Measurements from ENCODE around the gene GYG1. TPM values are rescaled to one million over a fixed set of nuclear protein-coding genes. Genes with fewer than 3 reads are reported as not detected.

Gene GYG1
- total RNA-seq, 1 experiment from 2014 or later, result 33.5 TPM

DNA sequence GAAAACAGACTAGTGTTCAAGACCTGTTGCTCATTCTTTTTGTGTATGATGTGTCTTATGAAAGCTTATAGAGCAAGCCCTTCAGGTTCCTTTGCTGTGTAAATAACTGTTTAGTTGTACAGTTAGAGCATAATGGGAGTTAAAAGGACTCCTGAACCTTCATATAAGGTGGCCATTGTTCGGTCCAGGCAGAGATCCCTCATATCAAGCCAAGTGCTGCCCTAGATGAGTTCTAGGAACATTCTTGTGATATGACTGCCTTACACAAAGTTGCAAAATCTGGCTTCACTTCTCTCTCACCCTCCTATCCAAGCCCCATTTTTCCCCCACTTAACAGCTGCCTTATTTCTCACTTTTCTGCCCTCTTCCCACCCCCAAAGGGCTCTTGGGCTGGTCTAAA lies 26.9 kb downstream of the GYG1 start:
- H3K27me3 ChIP-seq, result no peaks in the 10 kb centered on the region
- H3K9me3 ChIP-seq (replicated peaks), result no peaks in the 10 kb centered on the region
- H3K4me1 ChIP-seq, result no peaks in the 10 kb centered on the region
- H3K36me3 ChIP-seq, result peaks cover 12% of the 10 kb centered on the region; the same call in 1 of the 2 replicates
- no peak for DNase-seq
- no peak overlapping the region for H3K27ac ChIP-seq
- no peak overlapping the region for H3K4me3 ChIP-seq

DNA sequence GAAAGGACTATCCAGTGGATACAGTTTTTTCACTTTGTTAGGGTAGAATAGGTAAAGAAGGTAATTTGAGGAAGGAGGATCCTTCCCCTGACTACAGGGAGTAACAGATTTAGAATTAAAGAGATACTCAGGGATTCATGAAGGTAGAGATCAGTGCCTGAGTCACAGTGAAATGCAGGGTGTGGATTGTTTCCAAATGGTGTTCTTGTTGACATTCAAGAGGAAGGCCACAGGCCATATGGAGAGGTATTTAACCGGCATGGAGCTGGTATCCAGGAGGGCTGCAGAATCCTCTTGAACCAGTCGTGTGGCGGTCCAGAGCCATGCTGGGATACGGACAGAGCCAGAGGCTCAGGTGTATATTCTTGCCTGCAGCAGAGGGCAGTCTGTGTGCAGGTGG lies 28.2 kb downstream of the GYG1 start:
- Histone ChIP-seq H3K4me3 (no peak overlapping the region), H3K36me3 (peaks cover 16% of the 10 kb centered on the region), H3K9me3 (replicated peaks) (0 out of 2 replicates have a peak, but pooled peaks cover under 1% of the 10 kb centered on the region), H3K4me1 (no peaks in the 10 kb centered on the region), H3K27ac (no peak overlapping the region), H3K27me3 (no peaks in the 10 kb centered on the region)
- no peak for DNase-seq

DNA sequence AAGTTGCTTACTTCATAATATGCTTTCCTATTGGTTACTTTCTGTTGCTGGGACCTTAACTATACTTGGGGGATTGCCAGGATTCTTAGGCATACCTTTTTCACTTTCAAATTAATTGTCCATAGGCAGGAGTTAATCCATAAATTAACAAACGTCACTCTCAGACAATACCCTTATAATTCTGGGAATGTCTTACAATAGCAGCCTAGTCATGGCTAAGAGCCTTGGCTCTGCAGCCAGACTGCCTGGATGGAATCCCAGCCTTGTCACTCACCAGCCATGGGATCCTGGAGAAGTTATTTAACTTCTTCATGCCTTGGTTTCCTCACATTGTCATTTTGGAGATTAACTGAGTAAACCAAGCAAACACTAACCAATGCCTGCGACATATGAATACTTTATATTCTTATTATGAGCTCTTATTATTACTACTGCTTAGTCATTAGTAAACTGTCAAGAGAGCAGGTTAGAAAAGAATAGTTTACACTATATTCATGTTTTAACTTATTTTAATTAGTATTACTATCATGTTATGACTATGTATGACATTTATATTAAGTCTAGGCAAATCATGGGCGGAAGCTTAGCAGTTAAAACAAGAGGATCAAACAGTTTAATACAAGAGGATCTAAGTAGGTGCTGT lies 29.0 kb downstream of the GYG1 start:
- Histone ChIP-seq H3K27me3 (no peaks in the 10 kb centered on the region), H3K9me3 (replicated peaks) (0 out of 2 replicates have a peak, but pooled peaks cover 4% of the 10 kb centered on the region), H3K4me1 (no peaks in the 10 kb centered on the region), H3K27ac (no peak overlapping the region), H3K36me3 (peaks cover 22% of the 10 kb centered on the region), H3K4me3 (no peak overlapping the region)
- DNase-seq, result no peak

DNA sequence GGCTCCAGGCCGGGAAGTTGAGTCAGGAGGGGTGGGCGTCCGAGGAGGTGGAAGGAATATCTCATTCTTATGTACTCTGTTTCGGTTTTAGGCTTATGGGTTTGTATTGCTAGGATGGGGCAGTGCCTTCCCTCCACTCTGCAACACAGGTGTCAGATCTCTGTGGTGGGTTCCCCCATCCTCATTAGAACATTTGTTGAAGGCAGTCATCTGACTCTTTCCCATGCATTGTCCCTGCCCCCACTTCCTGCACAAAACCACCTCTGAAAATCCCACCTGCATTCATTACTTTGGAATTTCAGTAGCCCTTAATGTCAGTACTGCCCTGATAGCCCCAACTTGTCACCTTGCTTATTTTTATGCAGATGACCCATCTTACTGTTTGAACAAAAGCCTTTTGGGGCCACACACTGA lies 29.5 kb downstream of the GYG1 start:
- H3K4me1 ChIP-seq, result no peaks in the 10 kb centered on the region
- H3K4me3 ChIP-seq, result no peak overlapping the region
- H3K27me3 ChIP-seq, result no peaks in the 10 kb centered on the region
- DNase-seq, result no peak
- no peak overlapping the region for H3K27ac ChIP-seq
- H3K36me3 ChIP-seq, result peaks cover 27% of the 10 kb centered on the region
- H3K9me3 ChIP-seq (replicated peaks), result 0 out of 2 replicates have a peak, but pooled peaks cover 4% of the 10 kb centered on the region

DNA sequence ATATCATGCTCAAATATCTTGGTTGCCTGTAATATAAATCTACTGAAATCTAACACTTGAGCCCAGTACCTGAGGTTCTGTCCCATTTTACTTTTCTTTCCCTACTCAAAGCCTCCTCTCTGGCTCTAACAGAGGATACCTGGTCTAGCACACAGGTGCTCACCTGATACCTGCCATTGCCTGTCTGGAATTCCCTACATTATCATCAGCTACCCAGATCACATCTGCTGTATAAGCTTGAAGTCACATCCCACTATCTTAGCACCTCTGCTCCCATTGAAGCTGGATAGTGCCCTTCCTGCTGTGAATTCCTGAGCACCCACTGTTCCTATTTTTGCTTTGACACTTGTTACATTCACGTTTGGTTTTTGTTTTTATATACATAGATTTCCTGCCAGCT lies 30.5 kb downstream of the GYG1 start:
- Histone ChIP-seq H3K4me3 (no peak overlapping the region), H3K9me3 (replicated peaks) (0 out of 2 replicates have a peak, but pooled peaks cover 4% of the 10 kb centered on the region)

DNA sequence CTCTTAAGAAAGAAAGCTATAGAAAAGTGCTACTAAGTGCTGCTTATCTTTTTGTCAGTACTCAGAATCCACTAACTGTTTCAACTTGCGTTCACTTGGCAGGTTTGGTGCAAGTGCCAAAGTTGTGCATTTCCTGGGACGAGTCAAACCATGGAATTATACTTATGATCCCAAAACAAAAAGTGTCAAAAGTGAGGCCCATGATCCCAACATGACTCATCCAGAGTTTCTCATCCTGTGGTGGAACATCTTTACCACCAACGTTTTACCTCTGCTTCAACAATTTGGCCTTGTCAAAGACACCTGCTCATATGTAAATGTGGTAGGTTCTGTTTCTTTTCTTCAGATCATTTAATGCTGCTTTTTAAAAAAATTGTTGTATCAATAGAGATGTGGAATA lies 32.6 kb downstream of the GYG1 start:
- Histone ChIP-seq H3K36me3 (peaks cover 47% of the 10 kb centered on the region), H3K9me3 (replicated peaks) (0 out of 2 replicates have a peak, but pooled peaks cover 4% of the 10 kb centered on the region), H3K4me1 (no peaks in the 10 kb centered on the region), H3K27ac (no peak overlapping the region), H3K4me3 (no peak overlapping the region), H3K27me3 (no peaks in the 10 kb centered on the region)
- DNase-seq, result no peak

More for the DNA sequence above, 30.5 kb downstream of the GYG1 start:
- no peak overlapping the region for H3K27ac ChIP-seq
- no peaks in the 10 kb centered on the region for H3K4me1 ChIP-seq
- no peaks in the 10 kb centered on the region for H3K27me3 ChIP-seq
- peaks cover 35% of the 10 kb centered on the region for H3K36me3 ChIP-seq
- DNase-seq, result no peak

DNA sequence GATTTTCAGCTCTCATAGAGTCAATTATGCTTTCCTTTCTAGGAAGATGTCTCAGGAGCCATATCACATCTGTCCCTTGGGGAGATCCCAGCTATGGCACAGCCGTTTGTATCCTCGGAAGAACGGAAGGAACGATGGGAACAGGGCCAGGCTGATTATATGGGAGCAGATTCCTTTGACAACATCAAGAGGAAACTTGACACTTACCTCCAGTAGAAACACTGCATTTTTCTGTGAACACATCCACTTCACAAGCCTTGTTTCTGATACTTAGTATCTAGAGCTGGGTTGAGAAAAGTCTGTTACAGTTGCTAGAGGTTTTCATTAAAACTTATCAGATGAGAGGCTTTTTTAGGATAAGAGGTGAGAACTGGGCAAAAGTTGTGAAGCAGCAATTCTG lies 35.4 kb downstream of the GYG1 start:
- H3K4me3 ChIP-seq, result no peak overlapping the region
- 0 out of 2 replicates have a peak, but pooled peaks cover 4% of the 10 kb centered on the region for H3K9me3 ChIP-seq (replicated peaks)
- H3K4me1 ChIP-seq, result no peaks in the 10 kb centered on the region
- H3K36me3 ChIP-seq, result peaks cover 62% of the 10 kb centered on the region
- H3K27ac ChIP-seq, result no peak overlapping the region
- DNase-seq, result no peak
- no peaks in the 10 kb centered on the region for H3K27me3 ChIP-seq

DNA sequence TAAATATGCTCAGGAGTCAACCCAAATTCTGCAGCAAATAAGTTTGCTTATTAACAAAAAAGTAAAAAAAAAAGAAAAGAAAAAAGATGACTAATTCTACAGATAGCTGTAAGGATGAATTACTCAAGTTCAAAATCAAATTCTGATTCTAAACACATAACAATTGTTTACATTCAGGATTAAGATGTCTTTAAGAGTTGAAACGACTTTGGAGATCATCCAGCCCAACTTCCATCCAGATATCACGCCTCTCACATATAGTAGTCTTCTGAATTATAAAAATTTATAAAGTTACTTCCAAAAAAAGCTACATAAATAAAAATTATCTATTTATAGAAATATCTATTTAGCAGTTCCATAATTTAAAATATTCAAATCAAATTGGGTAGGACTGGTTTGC lies 39.8 kb downstream of the GYG1 start:
- H3K9me3 ChIP-seq (replicated peaks), result no peaks in the 10 kb centered on the region
- H3K4me1 ChIP-seq, result no peaks in the 10 kb centered on the region
- H3K4me3 ChIP-seq, result no peak overlapping the region
- H3K36me3 ChIP-seq, result peaks cover 57% of the 10 kb centered on the region
- no peak for DNase-seq
- H3K27ac ChIP-seq, result no peak overlapping the region
- no peaks in the 10 kb centered on the region for H3K27me3 ChIP-seq

DNA sequence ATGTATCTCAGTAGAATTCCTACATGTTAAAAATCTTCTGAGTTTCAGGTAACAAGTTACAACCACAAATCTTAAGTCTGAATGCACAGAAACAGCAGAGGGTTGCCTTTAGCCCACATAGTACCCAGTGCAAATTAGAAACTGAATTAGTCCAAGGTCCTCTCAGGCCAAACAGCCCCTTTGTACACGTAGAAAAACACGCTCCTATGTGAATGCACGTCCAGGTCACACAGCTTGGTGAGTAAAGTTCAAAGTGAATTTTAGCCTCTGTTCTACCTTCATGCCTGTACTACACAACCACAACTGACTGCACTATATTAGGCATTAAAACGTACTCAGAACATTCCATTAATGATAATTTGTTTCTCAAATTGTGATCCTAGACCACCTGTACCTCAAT lies 46.3 kb downstream of the GYG1 start:
- Histone ChIP-seq H3K9me3 (replicated peaks) (no peaks in the 10 kb centered on the region), H3K36me3 (peaks cover 61% of the 10 kb centered on the region), H3K4me3 (no peak overlapping the region), H3K4me1 (no peaks in the 10 kb centered on the region), H3K27ac (no peak overlapping the region), H3K27me3 (no peaks in the 10 kb centered on the region)
- no peak for DNase-seq

DNA sequence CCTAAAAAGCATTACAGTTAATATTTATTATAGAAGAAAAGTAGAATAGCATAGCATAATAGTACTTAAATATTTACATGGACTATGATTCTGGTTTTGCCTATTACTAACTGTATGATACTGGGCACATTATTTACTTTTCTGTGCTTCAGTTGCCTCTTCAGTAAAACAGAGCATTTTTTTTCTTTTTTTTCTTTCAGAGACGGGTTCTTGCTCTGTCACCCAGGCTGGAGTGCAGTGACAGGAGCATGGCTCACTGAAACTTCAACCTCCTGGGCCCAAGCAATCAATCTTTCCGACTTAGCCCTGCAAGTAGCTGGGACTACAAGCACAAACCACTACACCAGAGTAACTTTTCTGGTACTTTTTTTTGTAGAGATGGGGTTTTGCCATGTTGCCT lies 47.0 kb downstream of the GYG1 start:
- Histone ChIP-seq H3K4me1 (no peaks in the 10 kb centered on the region), H3K9me3 (replicated peaks) (no peaks in the 10 kb centered on the region), H3K36me3 (peaks cover 56% of the 10 kb centered on the region), H3K27me3 (no peaks in the 10 kb centered on the region), H3K27ac (no peak overlapping the region), H3K4me3 (no peak overlapping the region)
- DNase-seq, result no peak

DNA sequence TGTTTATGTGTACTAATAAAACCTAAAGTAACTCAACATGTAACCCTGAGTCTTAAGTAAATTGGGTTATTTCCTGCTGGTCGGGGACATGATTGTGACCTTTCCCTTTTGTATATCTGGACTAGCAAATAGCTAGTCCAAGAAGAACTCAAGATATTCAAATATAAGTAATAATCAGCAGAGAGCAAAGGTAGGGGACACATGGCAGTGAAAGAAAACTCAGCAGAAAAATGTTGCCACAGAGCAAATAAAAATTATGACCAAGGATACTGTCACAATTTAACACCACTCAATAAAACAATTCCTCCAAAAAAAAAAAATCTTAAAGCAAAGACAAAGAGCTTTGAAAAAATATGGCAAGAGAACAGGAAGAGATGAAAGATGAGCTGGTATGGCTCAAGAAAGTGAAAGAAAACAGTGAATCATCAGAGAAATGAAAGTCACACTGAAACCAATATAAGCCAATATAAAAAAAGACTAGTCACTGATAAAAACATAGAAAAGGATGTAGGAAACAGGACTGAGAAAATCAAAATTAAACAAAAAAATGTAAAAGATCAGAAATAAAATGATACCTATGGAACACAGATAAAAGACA lies 51.5 kb downstream of the GYG1 start:
- Histone ChIP-seq H3K27ac (no peak overlapping the region), H3K4me3 (no peak overlapping the region), H3K27me3 (no peaks in the 10 kb centered on the region), H3K36me3 (peaks cover 63% of the 10 kb centered on the region), H3K4me1 (no peaks in the 10 kb centered on the region), H3K9me3 (replicated peaks) (no peaks in the 10 kb centered on the region)
- no peak for DNase-seq

DNA sequence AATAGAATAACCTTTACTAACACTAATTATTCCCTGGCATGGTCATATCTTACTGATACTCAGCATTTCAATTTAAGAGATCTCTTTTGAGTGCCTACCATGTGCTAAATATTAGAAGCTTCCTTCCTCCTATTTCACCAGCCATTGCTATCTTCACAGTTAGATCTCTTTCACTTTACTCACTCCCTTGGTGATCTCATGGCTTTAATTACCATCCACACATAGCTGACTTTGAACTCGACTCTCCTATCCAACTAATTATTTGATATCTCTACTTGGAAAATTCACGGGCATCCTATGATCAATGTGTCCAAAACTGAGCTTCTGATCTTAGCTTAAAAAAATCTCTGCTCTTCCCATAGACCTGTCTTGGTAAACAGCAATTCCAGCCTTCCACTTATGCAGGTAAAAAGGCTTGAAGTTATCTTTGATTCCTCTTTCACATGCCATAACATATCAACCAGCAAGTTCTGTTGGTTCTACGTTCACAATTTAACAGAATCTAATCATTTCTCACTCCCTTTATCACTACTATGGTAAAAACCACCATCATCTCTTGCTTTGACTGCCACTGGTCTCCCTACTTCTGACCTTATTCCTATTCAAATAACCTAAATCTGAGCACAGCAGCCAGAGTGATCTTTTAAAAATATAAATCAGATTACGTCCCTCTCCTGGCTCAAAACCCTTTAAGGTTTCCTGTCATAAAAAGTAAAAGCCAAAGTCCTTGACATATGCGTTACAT lies 53.2 kb downstream of the GYG1 start:
- no peak for DNase-seq
- no peaks in the 10 kb centered on the region for H3K27me3 ChIP-seq
- no peaks in the 10 kb centered on the region for H3K4me1 ChIP-seq
- peaks cover 57% of the 10 kb centered on the region for H3K36me3 ChIP-seq
- H3K9me3 ChIP-seq (replicated peaks), result no peaks in the 10 kb centered on the region
- no peak overlapping the region for H3K4me3 ChIP-seq
- H3K27ac ChIP-seq, result no peak overlapping the region

DNA sequence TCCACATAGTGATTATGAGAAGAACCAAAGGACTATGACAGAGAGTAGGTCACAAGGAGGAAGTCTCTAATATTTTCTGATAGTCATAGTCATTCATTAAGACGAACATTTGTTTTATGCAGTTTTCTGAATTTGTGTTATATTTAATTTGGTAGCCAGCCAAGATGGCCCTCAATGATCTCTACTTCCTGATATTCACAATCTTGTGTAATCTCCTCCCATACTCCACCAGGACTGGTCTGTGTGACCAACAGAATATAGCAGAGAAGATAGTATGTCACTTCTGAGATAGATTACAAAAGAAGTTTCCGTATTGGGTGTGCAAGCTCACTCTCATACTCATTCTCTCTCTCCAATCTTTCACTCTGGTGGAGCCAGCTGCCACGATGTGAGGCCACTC lies 64.2 kb downstream of the GYG1 start:
- peaks cover 69% of the 10 kb centered on the region for H3K36me3 ChIP-seq
- no peak overlapping the region for H3K27ac ChIP-seq
- no peak for DNase-seq
- no peak overlapping the region for H3K4me3 ChIP-seq
- H3K9me3 ChIP-seq (replicated peaks), result no peaks in the 10 kb centered on the region
- H3K4me1 ChIP-seq, result no peaks in the 10 kb centered on the region
- no peaks in the 10 kb centered on the region for H3K27me3 ChIP-seq

DNA sequence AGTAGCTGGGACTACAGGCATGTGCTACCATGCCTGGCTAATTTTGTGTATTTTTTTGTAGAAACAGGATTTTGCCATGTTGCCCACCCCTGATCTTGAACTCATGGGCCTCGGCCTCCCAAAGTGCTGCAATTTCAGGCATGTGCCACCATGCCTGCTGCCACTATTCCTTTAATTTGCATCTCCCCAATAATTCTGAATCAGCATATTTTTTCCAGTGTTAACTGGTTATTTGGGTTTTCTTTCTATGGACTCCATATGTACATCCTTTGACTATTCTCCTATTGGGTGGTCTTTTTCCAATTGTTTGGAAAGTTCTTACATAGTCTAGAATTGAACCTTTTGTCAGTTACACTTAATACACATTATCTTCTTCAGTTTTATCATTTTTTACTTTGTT lies 66.9 kb downstream of the GYG1 start:
- Histone ChIP-seq H3K27ac (no peak overlapping the region), H3K9me3 (replicated peaks) (no peaks in the 10 kb centered on the region), H3K4me1 (no peaks in the 10 kb centered on the region), H3K36me3 (peaks cover 76% of the 10 kb centered on the region), H3K27me3 (no peaks in the 10 kb centered on the region), H3K4me3 (no peak overlapping the region)
- no peak for DNase-seq

DNA sequence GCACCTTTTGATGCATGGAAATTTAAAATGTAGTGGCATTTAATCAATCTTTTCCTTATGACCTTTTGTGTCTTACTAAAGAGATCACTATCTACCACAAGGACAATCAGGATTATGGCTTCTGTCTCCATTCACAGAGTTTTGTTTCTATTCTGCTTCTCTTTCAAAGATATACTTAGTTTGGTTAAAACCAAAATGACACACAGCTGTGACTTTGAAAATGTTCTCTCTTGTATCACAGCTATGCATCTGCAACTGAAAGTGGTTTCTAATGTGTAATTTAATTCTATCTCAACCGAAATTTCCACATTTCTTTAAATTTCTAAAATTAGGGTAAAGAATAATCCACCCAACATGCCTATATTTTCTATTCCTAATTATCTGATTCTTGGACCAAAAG lies 67.3 kb downstream of the GYG1 start:
- Histone ChIP-seq H3K4me3 (no peak overlapping the region), H3K36me3 (peaks cover 72% of the 10 kb centered on the region)

More for the DNA sequence above, 67.3 kb downstream of the GYG1 start:
- no peak overlapping the region for H3K27ac ChIP-seq
- no peaks in the 10 kb centered on the region for H3K4me1 ChIP-seq
- no peaks in the 10 kb centered on the region for H3K27me3 ChIP-seq
- H3K9me3 ChIP-seq (replicated peaks), result no peaks in the 10 kb centered on the region
- DNase-seq, result no peak
